Nephron progenitor cell (in vitro differentiated cells): Measurements from ENCODE around the gene ZNF385D.
"Not testable (repeated sequence)": the region's sequence is repeated elsewhere in the genome, so short reads cannot be mapped to it uniquely, and the experiment has no call there.

ENCODE experiments used
- DNase-seq: peaks from one replicate; pipeline ENCODE4 v3.0.0; 2021
- H3K27ac Mint-ChIP-seq: 2 replicates; pipeline ENCODE4 v1.8.0; 2021; ENCODE audit warnings: mild to moderate bottlenecking, moderate library complexity, mixed read lengths
- H3K27me3 Mint-ChIP-seq: 2 replicates; pipeline ENCODE4 v1.8.0; 2021; ENCODE audit warnings: mild to moderate bottlenecking, low read depth, mixed read lengths; ENCODE audit not compliant: poor library complexity
- H3K36me3 Mint-ChIP-seq: 2 replicates; pipeline ENCODE4 v1.8.0; 2021; ENCODE audit warnings: low read depth, mixed read lengths
- H3K4me1 Mint-ChIP-seq: 2 replicates; pipeline ENCODE4 v1.8.0; 2021; ENCODE audit warnings: mixed read lengths
- H3K4me3 Mint-ChIP-seq: 2 replicates; pipeline ENCODE4 v1.8.0; 2021; ENCODE audit warnings: mild to moderate bottlenecking, moderate library complexity, mixed read lengths
- H3K9me3 Mint-ChIP-seq: 2 replicates; pipeline ENCODE4 v1.8.0; 2021; ENCODE audit warnings: mild to moderate bottlenecking, moderate library complexity, mixed read lengths
- TF ChIP-seq, protein P1 (sequence below): fragments of 200-600 bp; sonication (generic); IDR thresholded peaks from 2 replicates; pipeline ENCODE4 v1.5.0; 2021; ENCODE audit warnings: antibody characterized with exemption

Gene ZNF385D

DNA sequence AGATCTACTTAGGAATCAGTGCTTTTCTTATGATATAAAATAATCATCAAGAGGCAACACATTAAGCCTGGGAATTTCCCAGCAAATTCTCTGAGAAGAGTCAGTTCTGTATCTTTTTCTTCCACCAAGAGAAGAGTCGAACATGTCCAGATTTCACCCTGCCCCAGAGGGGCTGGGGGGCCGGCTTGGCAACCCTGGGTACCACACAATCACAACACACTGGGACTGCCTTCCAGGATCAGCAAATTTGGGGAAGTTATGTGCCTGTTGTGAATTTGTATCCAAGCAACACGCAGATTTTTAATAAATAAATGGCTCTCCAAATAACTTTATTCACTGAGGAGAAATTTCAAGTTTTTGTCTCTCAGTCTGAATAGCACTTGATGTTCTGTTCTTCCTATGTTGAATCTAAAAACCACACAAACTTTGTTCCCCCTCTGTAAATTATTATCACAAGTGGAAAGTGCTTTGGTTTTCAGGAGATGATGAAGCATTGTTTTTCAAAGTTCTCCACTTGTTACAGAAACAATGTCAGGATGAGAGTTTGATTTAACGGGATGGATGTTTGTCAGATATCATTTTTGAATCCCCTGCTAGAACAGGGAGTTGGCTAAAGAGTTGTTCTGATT, 357.2 kb downstream of the ZNF385D start:
- no peak overlapping the region for H3K27ac Mint-ChIP-seq
- H3K4me3 Mint-ChIP-seq, result no peak overlapping the region
- DNase-seq, result no peak
- H3K9me3 Mint-ChIP-seq, result no peaks in the 10 kb centered on the region
- H3K4me1 Mint-ChIP-seq, result no peaks in the 10 kb centered on the region
- H3K36me3 Mint-ChIP-seq, result no peaks in the 10 kb centered on the region
- H3K27me3 Mint-ChIP-seq, result peaks cover 4% of the 10 kb centered on the region
- TF ChIP-seq, protein P1, sequence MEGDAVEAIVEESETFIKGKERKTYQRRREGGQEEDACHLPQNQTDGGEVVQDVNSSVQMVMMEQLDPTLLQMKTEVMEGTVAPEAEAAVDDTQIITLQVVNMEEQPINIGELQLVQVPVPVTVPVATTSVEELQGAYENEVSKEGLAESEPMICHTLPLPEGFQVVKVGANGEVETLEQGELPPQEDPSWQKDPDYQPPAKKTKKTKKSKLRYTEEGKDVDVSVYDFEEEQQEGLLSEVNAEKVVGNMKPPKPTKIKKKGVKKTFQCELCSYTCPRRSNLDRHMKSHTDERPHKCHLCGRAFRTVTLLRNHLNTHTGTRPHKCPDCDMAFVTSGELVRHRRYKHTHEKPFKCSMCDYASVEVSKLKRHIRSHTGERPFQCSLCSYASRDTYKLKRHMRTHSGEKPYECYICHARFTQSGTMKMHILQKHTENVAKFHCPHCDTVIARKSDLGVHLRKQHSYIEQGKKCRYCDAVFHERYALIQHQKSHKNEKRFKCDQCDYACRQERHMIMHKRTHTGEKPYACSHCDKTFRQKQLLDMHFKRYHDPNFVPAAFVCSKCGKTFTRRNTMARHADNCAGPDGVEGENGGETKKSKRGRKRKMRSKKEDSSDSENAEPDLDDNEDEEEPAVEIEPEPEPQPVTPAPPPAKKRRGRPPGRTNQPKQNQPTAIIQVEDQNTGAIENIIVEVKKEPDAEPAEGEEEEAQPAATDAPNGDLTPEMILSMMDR, result no peak

DNA sequence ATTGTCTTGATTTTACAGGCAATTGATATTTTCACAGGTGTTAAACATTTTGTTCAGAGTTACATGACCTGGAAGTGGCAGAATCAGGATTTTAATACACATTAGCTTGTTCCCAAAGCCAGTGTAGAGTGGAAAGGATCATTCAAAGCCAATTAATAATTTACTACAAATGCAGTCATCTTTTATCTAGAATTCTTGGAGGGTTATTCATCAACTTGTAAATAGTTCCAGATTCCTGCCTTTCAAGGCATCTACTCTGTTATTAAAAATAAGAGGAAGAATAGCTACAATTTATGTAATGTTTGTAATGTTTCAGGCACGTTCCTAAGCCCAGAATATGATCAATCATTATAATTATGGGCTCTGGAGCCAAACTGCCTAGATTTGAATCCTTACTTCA, 358.5 kb downstream of the ZNF385D start:
- Mint-ChIP-seq H3K4me3 (no peak overlapping the region), H3K4me1 (no peaks in the 10 kb centered on the region), H3K27ac (no peak overlapping the region), H3K9me3 (peaks cover 12% of the 10 kb centered on the region), H3K27me3 (peaks cover 4% of the 10 kb centered on the region), H3K36me3 (no peaks in the 10 kb centered on the region)
- TF ChIP-seq, protein P1, result no peak
- DNase-seq, result no peak

DNA sequence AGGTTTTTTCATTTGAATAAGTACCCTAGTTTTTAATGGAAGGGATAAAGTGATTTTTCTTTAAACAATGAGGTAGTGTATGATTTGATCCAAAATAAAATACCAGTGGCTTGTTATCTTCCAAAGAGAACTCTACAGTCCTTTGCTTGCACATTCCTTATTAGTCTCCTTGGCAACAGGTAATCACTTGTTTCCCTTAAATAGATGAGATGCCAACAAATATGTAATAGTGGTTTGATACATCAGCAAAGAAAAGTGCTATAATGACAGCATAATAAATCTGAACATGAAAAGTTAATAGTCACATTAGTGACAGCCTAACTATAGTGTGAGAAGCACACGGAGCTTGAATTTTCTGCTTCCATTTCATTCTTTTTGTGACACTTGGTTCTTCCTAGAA, 360.2 kb downstream of the ZNF385D start:
- H3K4me1 Mint-ChIP-seq, result no peaks in the 10 kb centered on the region
- H3K4me3 Mint-ChIP-seq, result no peak overlapping the region
- H3K27ac Mint-ChIP-seq, result no peak overlapping the region
- H3K36me3 Mint-ChIP-seq, result no peaks in the 10 kb centered on the region
- peaks cover 4% of the 10 kb centered on the region for H3K27me3 Mint-ChIP-seq
- H3K9me3 Mint-ChIP-seq, result peaks cover 23% of the 10 kb centered on the region
- DNase-seq, result no peak
- TF ChIP-seq, protein P1, result no peak

DNA sequence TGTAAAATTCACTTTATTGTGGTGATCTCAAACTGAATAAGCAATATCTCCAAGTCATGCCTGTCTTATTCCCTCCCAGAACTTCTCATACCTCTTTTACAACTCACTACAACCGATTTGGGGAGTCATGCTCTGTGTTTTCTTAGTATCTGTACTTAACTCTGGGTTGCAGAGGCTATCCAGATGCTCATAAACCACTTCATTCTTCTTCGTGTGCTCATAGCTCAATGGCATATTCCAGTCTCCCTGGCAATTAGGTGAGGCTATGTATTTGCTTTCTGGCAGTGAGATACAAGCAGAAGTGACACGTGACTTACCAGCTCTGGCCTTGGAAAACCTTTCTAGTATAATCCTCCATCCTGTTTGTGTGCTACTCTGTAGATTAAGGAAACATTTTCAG, 360.9 kb downstream of the ZNF385D start:
- Mint-ChIP-seq H3K36me3 (no peaks in the 10 kb centered on the region), H3K27me3 (peaks cover 4% of the 10 kb centered on the region), H3K27ac (no peak overlapping the region), H3K4me1 (no peaks in the 10 kb centered on the region), H3K4me3 (no peak overlapping the region), H3K9me3 (peaks cover 26% of the 10 kb centered on the region)
- TF ChIP-seq, protein P1, result no peak
- no peak for DNase-seq

DNA sequence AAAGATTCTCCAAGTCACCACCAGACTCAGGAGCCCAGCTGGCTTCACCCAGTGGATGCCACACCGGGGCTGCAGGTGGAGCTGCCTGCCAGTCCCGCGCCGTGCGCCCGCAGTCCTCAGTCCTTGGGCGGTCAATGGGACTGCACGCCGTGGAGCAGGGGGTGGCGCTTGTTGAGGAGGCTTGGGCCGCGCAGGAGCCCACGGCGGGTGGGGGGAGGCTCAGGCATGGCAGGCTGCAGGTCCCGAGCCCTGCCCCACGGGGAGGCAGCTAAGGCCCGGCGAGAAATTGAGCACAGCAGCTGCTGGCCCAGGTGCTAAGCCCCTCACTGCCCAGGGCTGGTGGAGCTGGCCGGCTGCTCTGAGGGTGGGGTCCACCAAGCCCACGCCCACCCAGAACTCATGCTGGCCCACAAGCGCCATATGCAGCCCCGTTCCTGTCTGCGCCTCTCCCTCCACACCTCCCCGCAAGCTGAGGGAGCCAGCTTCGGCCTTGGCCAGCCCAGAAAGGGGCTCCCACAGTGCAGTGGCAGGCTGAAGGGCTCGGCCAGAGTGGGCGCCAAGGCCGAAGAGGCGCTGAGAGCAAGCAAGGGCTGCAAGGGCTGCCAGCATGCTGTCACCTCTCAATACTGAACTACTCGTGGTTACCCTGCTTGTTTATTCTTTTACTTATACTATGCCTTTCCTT, 363.7 kb downstream of the ZNF385D start:
- not testable (repeated sequence) for H3K4me3 Mint-ChIP-seq, DNase-seq, H3K27me3 Mint-ChIP-seq, H3K4me1 Mint-ChIP-seq, H3K36me3 Mint-ChIP-seq, H3K27ac Mint-ChIP-seq
- peaks cover 26% of the 10 kb centered on the region for H3K9me3 Mint-ChIP-seq

DNA sequence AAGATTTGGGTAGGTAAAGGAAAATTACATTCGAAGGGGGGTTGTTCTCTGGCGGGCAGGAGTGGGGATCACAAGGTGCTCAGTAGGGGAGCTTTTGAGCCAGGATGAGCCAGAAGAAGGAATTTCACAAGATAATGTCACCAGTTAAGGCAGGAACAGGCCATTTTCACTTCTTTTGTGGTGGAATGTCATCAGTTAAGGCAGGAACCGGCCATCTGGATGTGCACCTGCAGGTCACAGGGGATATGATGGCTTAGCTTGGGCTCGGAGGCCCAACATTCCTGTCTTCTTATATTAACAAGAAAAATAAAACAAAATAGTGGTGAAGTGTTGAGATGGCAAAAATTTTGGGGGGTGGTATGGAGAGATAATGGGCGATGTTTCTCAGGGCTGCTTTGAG, 373.0 kb downstream of the ZNF385D start:
- not testable (repeated sequence) for H3K4me3 Mint-ChIP-seq, H3K36me3 Mint-ChIP-seq, H3K4me1 Mint-ChIP-seq

More for the DNA sequence above, 373.0 kb downstream of the ZNF385D start:
- H3K9me3 Mint-ChIP-seq, H3K27me3 Mint-ChIP-seq, H3K27ac Mint-ChIP-seq, DNase-seq: not testable (repeated sequence)
